SK-N-SH (cell line): ENCODE measurements around the gene RCOR1. TPM values are rescaled to one million over a fixed set of nuclear protein-coding genes. Genes with fewer than 3 reads are reported as not detected.

ENCODE experiments used
- CTCF ChIA-PET: fragments of 300-600, 350-600 bp; formaldehyde crosslinking; extraction: SDS; loops from one replicate; lab custom pipeline; 2021; lab: Yijun Ruan, JAX
- POLR2A ChIA-PET: fragments of 350-600 bp; sonication (Branson Sonifier 250); formaldehyde crosslinking; extraction: SDS; loops from one replicate; lab custom pipeline; 2020; ENCODE audit warnings: antibody characterized with exemption, inconsistent platforms; lab: Yijun Ruan, JAX
- DNase-seq: peaks from one replicate; pipeline ENCODE4 v3.0.0; 2012
- H2AFZ ChIP-seq: fragments of 200-600 bp; sonication (generic); 2 replicates; pipeline ENCODE4 v1.8.1; 2016; ENCODE audit warnings: antibody characterized with exemption, mild to moderate bottlenecking, low read depth
- H3F3A ChIP-seq: fragments of 200-600 bp; sonication (generic); replicated peaks from 2 replicates; pipeline ENCODE3; 2016; ENCODE audit warnings: antibody characterized with exemption, mild to moderate bottlenecking; ENCODE audit not compliant: insufficient read depth
- H3K27ac ChIP-seq, 2 experiments: fragments of 200-500 bp in 1 of 2; fragments of 200-600 bp in 1 of 2; sonication (Bioruptor generic) in 1 of 2; sonication (generic), shearing (Covaris generic) in 1 of 2; 2 replicates each; pipeline versions ENCODE4 v1.5.1 to v1.6.1; 2014 to 2016; ENCODE audit warnings: low read depth in 2 of 2, inconsistent platforms in 1 of 2, low read length in 1 of 2, mild to moderate bottlenecking in 1 of 2, mixed read lengths in 1 of 2
- H3K27me3 ChIP-seq: fragments of 200-600 bp; sonication (generic), shearing (Covaris generic); 2 replicates; pipeline ENCODE4 v1.6.1; 2016; ENCODE audit warnings: mixed run types; ENCODE audit not compliant: insufficient read depth
- H3K36me3 ChIP-seq, 2 experiments: fragments of 200-500 bp in 1 of 2; fragments of 200-600 bp in 1 of 2; sonication (Bioruptor generic) in 1 of 2; sonication (generic) in 1 of 2; replicated peaks in 1 of 2; 2 replicates each; pipeline versions ENCODE3 to v1.5.1; 2014 to 2016; ENCODE audit warnings: low read length in 1 of 2, mild to moderate bottlenecking in 1 of 2; ENCODE audit not compliant: insufficient read depth in 2 of 2, control insufficient read depth in 1 of 2
- H3K4me1 ChIP-seq, 2 experiments: fragments of 200-500 bp in 1 of 2; fragments of 200-600 bp in 1 of 2; sonication (Bioruptor generic) in 1 of 2; sonication (generic), shearing (Covaris generic) in 1 of 2; 2 replicates each; pipeline versions ENCODE4 v1.5.1 to v1.6.1; 2014 to 2016; ENCODE audit warnings: low read depth in 1 of 2, low read length in 1 of 2, mixed run types in 1 of 2; ENCODE audit not compliant: insufficient read depth in 2 of 2, control insufficient read depth in 1 of 2
- H3K4me2 ChIP-seq: fragments of 200-600 bp; sonication (generic), shearing (Covaris generic); 2 replicates; pipeline ENCODE4 v1.6.1; 2017; ENCODE audit warnings: mixed run types
- H3K4me3 ChIP-seq, 2 experiments: fragments of 200-500 bp in 1 of 2; fragments of 200-600 bp in 1 of 2; sonication (Bioruptor generic) in 1 of 2; sonication (generic), shearing (Covaris generic) in 1 of 2; 2 replicates each; pipeline versions ENCODE4 v1.5.1 to v1.8.1; 2014 to 2016; ENCODE audit warnings: low read depth in 2 of 2, inconsistent platforms in 1 of 2, low read length in 1 of 2, mild to moderate bottlenecking in 1 of 2, mixed read lengths in 1 of 2, moderate library complexity in 1 of 2
- H3K79me2 ChIP-seq: fragments of 200-600 bp; sonication (generic); 2 replicates; pipeline ENCODE4 v1.8.1; 2017; ENCODE audit warnings: mild to moderate bottlenecking; ENCODE audit not compliant: insufficient read depth
- H3K9ac ChIP-seq: fragments of 200-600 bp; sonication (generic); 2 replicates; pipeline ENCODE4 v1.6.1; 2017; ENCODE audit warnings: mixed run types
- H3K9me2 ChIP-seq: fragments of 200-600 bp; sonication (generic); 2 replicates; pipeline ENCODE4 v1.6.1; 2017; ENCODE audit warnings: mixed run types
- H3K9me3 ChIP-seq: fragments of 200-600 bp; sonication (generic); 2 replicates; pipeline ENCODE4 v1.6.1; 2017; ENCODE audit warnings: mixed run types, mild to moderate bottlenecking, moderate library complexity
- H4K20me1 ChIP-seq: fragments of 200-600 bp; sonication (generic); 2 replicates; pipeline ENCODE4 v1.6.1; 2017; ENCODE audit warnings: mild to moderate bottlenecking, mixed run types; ENCODE audit not compliant: insufficient read depth
- FOXJ3 ChIP-seq: sonication (generic); formaldehyde crosslinking; IDR thresholded peaks from 2 replicates; pipeline ENCODE4 v1.5.1; 2020; ENCODE audit warnings: mild to moderate bottlenecking, missing genetic modification reagents
- GATA2 ChIP-seq: sonication (generic); formaldehyde crosslinking; IDR thresholded peaks from 2 replicates; pipeline ENCODE4 v1.5.0; 2020; ENCODE audit warnings: mild to moderate bottlenecking, missing genetic modification reagents
- MAX ChIP-seq: IDR thresholded peaks from 2 replicates; pipeline ENCODE4 v1.4.0; 2012; ENCODE audit warnings: low read depth
- MXI1 ChIP-seq: IDR thresholded peaks from 2 replicates; pipeline ENCODE4 v1.6.1; 2012; ENCODE audit warnings: mild to moderate bottlenecking, low read depth, low read length, improper control_type of control experiment
- NFIC ChIP-seq: IDR thresholded peaks from 2 replicates; pipeline ENCODE4 v1.4.0; 2012; ENCODE audit warnings: borderline replicate concordance
- NRF1 ChIP-seq: IDR thresholded peaks from 2 replicates; pipeline ENCODE4 v1.6.1; 2012; ENCODE audit warnings: low read depth, mild to moderate bottlenecking, low read length
- POLR2AphosphoS5 ChIP-seq: IDR thresholded peaks from 2 replicates; pipeline ENCODE4 v1.6.1; 2012; ENCODE audit warnings: low read depth, low read length
- RXRA ChIP-seq: IDR thresholded peaks from 2 replicates; pipeline ENCODE4 v1.4.0; 2012; ENCODE audit warnings: low read depth, mild to moderate bottlenecking, borderline replicate concordance
- SIN3A ChIP-seq: IDR thresholded peaks from 2 replicates; pipeline ENCODE4 v1.6.1; 2012; ENCODE audit warnings: low read depth, mild to moderate bottlenecking, low read length, moderate library complexity, borderline replicate concordance
- SMC3 ChIP-seq: IDR thresholded peaks from 2 replicates; pipeline ENCODE4 v1.6.1; 2012; ENCODE audit warnings: low read depth, low read length, improper control_type of control experiment
- TCF12 ChIP-seq: IDR thresholded peaks from 2 replicates; pipeline ENCODE4 v1.4.0; 2012
- TEAD4 ChIP-seq: IDR thresholded peaks from 2 replicates; pipeline ENCODE4 v1.4.0; 2012; ENCODE audit warnings: mild to moderate bottlenecking, borderline replicate concordance; ENCODE audit not compliant: insufficient read depth
- ZBTB33 ChIP-seq: IDR thresholded peaks from 2 replicates; pipeline ENCODE4 v1.4.0; 2012; ENCODE audit warnings: low read depth, borderline replicate concordance
- WGBS: methylation state at CpG from one replicate; pipeline ENCODE4 v1.1.6; 2017; ENCODE audit warnings: low lambda C conversion rate; 5-methylcytosine and 5-hydroxymethylcytosine counted together
- polyA plus RNA-seq, 3 experiments: library from polyadenylated mRNA; depleted of rRNA; stranded (reverse); fragments of >200 nt; gene quantifications; 2 replicates each; pipeline ENCODE4 v1.2.3, GENCODE V29; 2012
- TF ChIP-seq, protein P1 (sequence below): fragments of 150-350 bp; IDR thresholded peaks from 2 replicates; pipeline ENCODE4 v1.6.1; 2017; ENCODE audit warnings: antibody characterized with exemption, low read length, low read depth, borderline replicate concordance

Gene RCOR1
- polyA plus RNA-seq, 1 of the 3 experiments (the other 2 are of a cell fraction): 8.5 TPM

GRCh38 chr14:102729825-102730224, 137.4 kb downstream of the RCOR1 start:
- Histone ChIP-seq H3K4me2 (no peak overlapping the region), H4K20me1 (no peaks in the 10 kb centered on the region), H3K79me2 (no peaks in the 10 kb centered on the region), H3K9ac (no peak overlapping the region), H3K4me3 (no peak overlapping the region), H2AFZ (no peak overlapping the region), H3K36me3 (peaks cover 27 to 36% of the 10 kb centered on the region in 2 experiments), H3K27ac (no peak overlapping the region), H3K4me1 (peaks cover 0 to 2% of the 10 kb centered on the region in 2 experiments; a peak in 1 of 4 replicates), H3K27me3 (no peaks in the 10 kb centered on the region), H3K9me2 (no peaks in the 10 kb centered on the region), H3K9me3 (no peaks in the 10 kb centered on the region), H3F3A (no peaks in the 10 kb centered on the region)
- ChIA-PET POLR2A (no interaction called here), CTCF (interaction anchor here (1.1 kb wide), 1 partner anchor 45 kb away, joined by 3 read pairs; no protein-coding TSS in a partner anchor)
- DNase-seq: no peak
- 85% methylated on average over 8 of the region's 8 CpGs for WGBS
- no peak for TF ChIP-seq TCF12
- no peak for TF ChIP-seq POLR2AphosphoS5
- no peak for TF ChIP-seq FOXJ3 (CRISPR knock-in tag)

DNA sequence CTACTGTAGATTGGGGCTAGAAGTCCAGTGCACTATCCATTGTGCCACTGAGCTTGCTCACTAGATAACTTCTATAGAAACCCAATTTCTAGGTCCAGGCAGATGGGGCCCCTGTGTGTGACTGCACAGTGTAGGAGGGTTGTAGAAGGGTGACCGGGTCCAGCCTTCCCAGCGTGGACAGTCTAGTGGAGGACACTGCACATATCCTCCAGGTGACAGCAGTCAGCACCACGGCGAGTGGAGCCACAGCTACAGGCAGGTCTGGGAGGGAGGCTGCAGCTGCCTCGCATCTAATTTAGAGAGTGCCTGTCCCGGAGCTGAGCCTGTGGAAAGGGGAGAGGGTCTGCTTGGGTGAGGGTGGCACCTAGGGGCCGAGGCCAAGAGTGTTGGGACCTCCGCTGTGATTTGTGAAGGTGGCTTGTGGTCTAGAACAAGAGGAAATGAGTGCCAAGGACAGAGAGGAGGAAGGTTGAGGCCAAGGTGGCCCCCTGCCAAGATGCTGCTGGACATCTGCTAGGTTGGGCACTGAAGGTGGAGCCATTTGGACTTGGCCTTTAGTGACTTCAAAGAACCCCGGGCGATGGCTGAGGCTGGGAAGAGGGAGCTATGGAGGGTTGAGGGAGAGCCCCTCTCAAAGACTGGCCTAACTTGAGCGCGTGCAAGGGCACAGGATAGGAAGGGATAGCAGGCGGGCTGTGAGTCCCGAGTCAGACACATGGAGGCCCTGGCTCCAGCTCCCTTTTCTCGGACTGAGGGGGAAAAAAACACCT, 138.8 kb downstream of the RCOR1 start:
- H3K4me1 ChIP-seq: peaks cover 0 to 2% of the 10 kb centered on the region in 2 experiments; a peak in 1 of 4 replicates
- no peak for TF ChIP-seq NRF1
- no peak for TF ChIP-seq GATA2 (CRISPR knock-in tag)
- no peak for TF ChIP-seq MAX
- TF ChIP-seq SMC3: no peak
- TF ChIP-seq, protein P1, sequence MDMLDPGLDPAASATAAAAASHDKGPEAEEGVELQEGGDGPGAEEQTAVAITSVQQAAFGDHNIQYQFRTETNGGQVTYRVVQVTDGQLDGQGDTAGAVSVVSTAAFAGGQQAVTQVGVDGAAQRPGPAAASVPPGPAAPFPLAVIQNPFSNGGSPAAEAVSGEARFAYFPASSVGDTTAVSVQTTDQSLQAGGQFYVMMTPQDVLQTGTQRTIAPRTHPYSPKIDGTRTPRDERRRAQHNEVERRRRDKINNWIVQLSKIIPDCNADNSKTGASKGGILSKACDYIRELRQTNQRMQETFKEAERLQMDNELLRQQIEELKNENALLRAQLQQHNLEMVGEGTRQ: no peak
- TF ChIP-seq ZBTB33: no peak
- TF ChIP-seq MXI1: no peak
- no peak for TF ChIP-seq RXRA
- TF ChIP-seq SIN3A: no peak
- TF ChIP-seq TEAD4: no peak
- TF ChIP-seq NFIC: no peak
- TF ChIP-seq, all 33 proteins: peak for 0
- no peak overlapping the region for H3K4me2 ChIP-seq
- no peak overlapping the region for H3K4me3 ChIP-seq
- H3K27me3 ChIP-seq: no peaks in the 10 kb centered on the region
- 94% methylated on average over 15 of the region's 15 CpGs for WGBS
- no peaks in the 10 kb centered on the region for H3F3A ChIP-seq
- H3K9me2 ChIP-seq: no peaks in the 10 kb centered on the region
- no peaks in the 10 kb centered on the region for H4K20me1 ChIP-seq
- H3K27ac ChIP-seq: no peak overlapping the region
- no peak overlapping the region for H3K9ac ChIP-seq
- POLR2A ChIA-PET: no interaction called here
- no peaks in the 10 kb centered on the region for H3K79me2 ChIP-seq
- peaks cover 24 to 33% of the 10 kb centered on the region in 2 experiments for H3K36me3 ChIP-seq
- no peaks in the 10 kb centered on the region for H3K9me3 ChIP-seq
- H2AFZ ChIP-seq: no peak overlapping the region
- DNase-seq: no peak
- CTCF ChIA-PET: interaction anchor here (0.5 to 1.2 kb wide), 2 partner anchors 37 to 567 kb away, joined by 3 to 4 read pairs; no protein-coding TSS in a partner anchor
